ENCODE results near the gene FOXJ2.

FOXJ2 gene

GRCh38 chr12:8099235-8099634, 66.7 kb downstream of the FOXJ2 start:
- no peak for DNase-seq (ENCODE audit: low read depth)
- no peak overlapping the region for H3K4me3 ChIP-seq (ENCODE audit: low read depth, low read length)
- TF ChIP-seq MYC (IDR thresholded peaks at IDR 0.05; ENCODE audit: low read depth, low read length) (no peak), POLR2A (IDR thresholded peaks at IDR 0.05; ENCODE audit: extremely low read depth, insufficient read length) (no peak)
- TF ChIP-seq, protein P1, sequence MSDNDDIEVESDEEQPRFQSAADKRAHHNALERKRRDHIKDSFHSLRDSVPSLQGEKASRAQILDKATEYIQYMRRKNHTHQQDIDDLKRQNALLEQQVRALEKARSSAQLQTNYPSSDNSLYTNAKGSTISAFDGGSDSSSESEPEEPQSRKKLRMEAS (IDR thresholded peaks at IDR 0.05; ENCODE audit: low read depth, low read length) = no peak
- TF ChIP-seq, protein P2, sequence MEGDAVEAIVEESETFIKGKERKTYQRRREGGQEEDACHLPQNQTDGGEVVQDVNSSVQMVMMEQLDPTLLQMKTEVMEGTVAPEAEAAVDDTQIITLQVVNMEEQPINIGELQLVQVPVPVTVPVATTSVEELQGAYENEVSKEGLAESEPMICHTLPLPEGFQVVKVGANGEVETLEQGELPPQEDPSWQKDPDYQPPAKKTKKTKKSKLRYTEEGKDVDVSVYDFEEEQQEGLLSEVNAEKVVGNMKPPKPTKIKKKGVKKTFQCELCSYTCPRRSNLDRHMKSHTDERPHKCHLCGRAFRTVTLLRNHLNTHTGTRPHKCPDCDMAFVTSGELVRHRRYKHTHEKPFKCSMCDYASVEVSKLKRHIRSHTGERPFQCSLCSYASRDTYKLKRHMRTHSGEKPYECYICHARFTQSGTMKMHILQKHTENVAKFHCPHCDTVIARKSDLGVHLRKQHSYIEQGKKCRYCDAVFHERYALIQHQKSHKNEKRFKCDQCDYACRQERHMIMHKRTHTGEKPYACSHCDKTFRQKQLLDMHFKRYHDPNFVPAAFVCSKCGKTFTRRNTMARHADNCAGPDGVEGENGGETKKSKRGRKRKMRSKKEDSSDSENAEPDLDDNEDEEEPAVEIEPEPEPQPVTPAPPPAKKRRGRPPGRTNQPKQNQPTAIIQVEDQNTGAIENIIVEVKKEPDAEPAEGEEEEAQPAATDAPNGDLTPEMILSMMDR (IDR thresholded peaks at IDR 0.05; ENCODE audit: low read depth, low read length) = no peak

Data from NB4 (cell line).